GM19099 (cell line): ENCODE data around the gene KDELR1.

Experiments used
- POLR2A ChIP-seq: IDR thresholded peaks from 3 replicates; pipeline ENCODE4 v1.6.1; 2011; ENCODE audit warnings: low read depth; ENCODE audit not compliant: insufficient read length; ENCODE audit errors: extremely low read depth

Gene KDELR1

GRCh38 chr19:48341515-48342413 is 49.6 kb downstream of the KDELR1 start:
- no peak for TF ChIP-seq POLR2A

GRCh38 chr19:48340995-48341394 is 50.4 kb downstream of the KDELR1 start:
- no peak for TF ChIP-seq POLR2A

GRCh38 chr19:48338802-48339503 is 52.4 kb downstream of the KDELR1 start:
- no peak for TF ChIP-seq POLR2A

GRCh38 chr19:48338253-48338755 is 53.0 kb downstream of the KDELR1 start:
- no peak for TF ChIP-seq POLR2A

- peak; percentile 67 for TF ChIP-seq POLR2A
These were observed 57.6 kb downstream of the KDELR1 start for GRCh38 chr19:48333467-48334384.

- TF ChIP-seq POLR2A = peak; percentile 65
These were observed 58.5 kb downstream of the KDELR1 start for GRCh38 chr19:48332662-48333466.
